ENCODE results near the gene PRCD. TPM values are rescaled to one million over a fixed set of nuclear protein-coding genes. Genes with fewer than 3 reads are reported as not detected.

Gene PRCD
- total RNA-seq, 2 experiments from 2014 or later, result not detected

DNA sequence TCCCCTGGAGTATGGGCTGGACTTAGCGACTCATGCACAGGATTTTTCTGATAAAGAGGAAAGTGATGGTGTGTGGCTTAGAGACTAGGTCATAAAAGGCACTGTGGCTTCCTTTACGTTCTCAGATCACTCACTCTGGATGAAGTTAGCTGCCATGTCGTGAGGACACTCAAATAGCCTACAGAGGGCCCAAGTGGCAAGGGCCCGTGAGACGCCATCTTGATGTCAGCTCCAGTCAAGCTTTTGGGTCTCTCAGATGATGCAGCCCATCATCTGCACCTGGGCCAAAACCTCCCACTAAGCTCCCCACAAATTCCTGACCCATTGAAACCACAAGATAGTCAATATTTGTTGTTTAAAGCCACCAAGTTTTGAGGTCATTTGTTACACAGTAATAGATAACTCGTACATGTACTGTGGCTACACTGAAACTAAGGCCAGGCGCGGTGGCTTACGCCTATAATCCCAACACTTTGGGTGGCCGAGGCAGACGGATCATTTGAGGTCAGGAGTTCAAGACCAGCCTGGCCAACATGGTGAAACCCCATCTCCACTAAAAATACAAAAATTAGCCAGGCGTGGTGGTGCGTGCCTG is 31.1 kb downstream of the PRCD start:
- H3K4me3 Mint-ChIP-seq, result no peak overlapping the region
- H3K9me3 Mint-ChIP-seq (ENCODE audit: low read depth), result no peaks in the 10 kb centered on the region
- no peak for ATAC-seq
- H3K27ac Mint-ChIP-seq, result no peak overlapping the region
- peaks cover 3% of the 10 kb centered on the region for H3K4me1 Mint-ChIP-seq
- peaks cover 3% of the 10 kb centered on the region for H3K36me3 Mint-ChIP-seq
- no peaks in the 10 kb centered on the region for H3K27me3 Mint-ChIP-seq
- DNase-seq, result no peak
- CTCF ChIA-PET, result interaction anchor here (1.0 kb wide), 1 partner anchor 30 kb away, joined by 3 read pairs; no protein-coding TSS in a partner anchor

- no peaks in the 10 kb centered on the region for H3K36me3 Mint-ChIP-seq
Observed at GRCh38 chr17:76572201-76572910, 32.5 kb downstream of the PRCD start.

DNA sequence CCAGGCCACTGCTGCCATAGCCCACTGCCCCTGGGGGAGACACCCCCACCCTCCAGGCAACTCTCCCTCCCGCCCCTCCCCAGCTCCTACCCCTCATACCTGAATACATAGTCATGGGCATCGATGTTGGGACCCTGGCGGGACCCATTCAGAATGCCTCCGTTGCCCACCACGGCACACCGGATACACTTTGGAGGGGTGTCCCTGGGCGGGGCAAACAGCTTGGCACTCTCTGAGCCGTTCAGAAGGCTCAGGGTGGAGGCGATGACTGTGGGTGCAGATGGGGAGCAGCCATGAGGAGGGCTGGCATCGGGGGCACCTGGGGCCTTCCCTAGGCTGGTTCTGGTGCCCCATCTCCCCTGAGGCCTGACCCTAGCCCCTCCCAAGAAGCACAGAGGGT is 33.3 kb downstream of the PRCD start:
- Mint-ChIP-seq H3K9me3 (ENCODE audit: low read depth) (no peaks in the 10 kb centered on the region), H3K4me3 (no peak overlapping the region), H3K27ac (no peak overlapping the region), H3K27me3 (no peaks in the 10 kb centered on the region), H3K4me1 (no peaks in the 10 kb centered on the region), H3K36me3 (no peaks in the 10 kb centered on the region)
- ATAC-seq (no peak), DNase-seq (no peak)
- CTCF ChIA-PET, result interaction anchor here (1.0 to 1.8 kb wide), 2 partner anchors 14 to 51 kb away, joined by 3 to 4 read pairs; no protein-coding TSS in a partner anchor

More at GRCh38 chr17:76572201-76572910, 32.5 kb downstream of the PRCD start:
- ATAC-seq, result no peak
- DNase-seq, result no peak
- Mint-ChIP-seq H3K9me3 (ENCODE audit: low read depth) (no peaks in the 10 kb centered on the region), H3K4me1 (no peaks in the 10 kb centered on the region), H3K27me3 (no peaks in the 10 kb centered on the region), H3K27ac (peak overlapping the region; percentile 28), H3K4me3 (no peak overlapping the region)
- CTCF ChIA-PET, result interaction anchor here (0.8 to 1.8 kb wide), 3 partner anchors 14 to 52 kb away, joined by 3 to 4 read pairs (median 3); no protein-coding TSS in a partner anchor

DNA sequence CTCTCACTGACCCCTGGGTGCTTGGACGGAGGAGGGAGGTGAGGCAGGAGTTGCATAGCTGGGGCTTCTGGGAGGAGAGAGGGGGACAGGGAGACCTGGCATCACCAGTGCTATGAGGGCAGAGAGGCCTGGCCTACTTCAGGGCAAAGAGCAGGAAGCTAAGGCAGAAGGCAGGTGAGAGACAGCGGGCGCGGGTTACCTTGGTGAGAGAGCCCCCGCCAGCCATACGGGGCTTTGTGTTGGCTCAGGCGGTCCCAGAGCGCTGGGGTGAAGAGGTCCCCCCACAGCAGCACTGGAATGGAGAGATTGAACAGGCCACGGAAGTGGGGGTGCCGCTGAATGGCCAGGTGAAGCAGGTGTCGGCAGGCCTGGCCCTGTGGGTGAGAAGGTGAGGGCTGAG is 34.3 kb downstream of the PRCD start:
- CTCF ChIA-PET, result no interaction called here
- ATAC-seq (no peak), DNase-seq (no peak)
- Mint-ChIP-seq H3K4me3 (no peak overlapping the region), H3K27me3 (no peaks in the 10 kb centered on the region), H3K36me3 (no peaks in the 10 kb centered on the region), H3K9me3 (ENCODE audit: low read depth) (no peaks in the 10 kb centered on the region), H3K27ac (no peak overlapping the region), H3K4me1 (peaks cover 2% of the 10 kb centered on the region)

GRCh38 chr17:76575570-76575969 is 35.7 kb downstream of the PRCD start:
- Mint-ChIP-seq H3K36me3 (no peaks in the 10 kb centered on the region), H3K9me3 (ENCODE audit: low read depth) (no peaks in the 10 kb centered on the region), H3K27me3 (no peaks in the 10 kb centered on the region), H3K4me1 (peaks cover 10% of the 10 kb centered on the region), H3K4me3 (no peak overlapping the region), H3K27ac (no peak overlapping the region)
- ATAC-seq (no peak), DNase-seq (no peak)
- CTCF ChIA-PET, result interaction anchor here (0.8 kb wide), 1 partner anchor 52 kb away, joined by 3 read pairs; no protein-coding TSS in a partner anchor

DNA sequence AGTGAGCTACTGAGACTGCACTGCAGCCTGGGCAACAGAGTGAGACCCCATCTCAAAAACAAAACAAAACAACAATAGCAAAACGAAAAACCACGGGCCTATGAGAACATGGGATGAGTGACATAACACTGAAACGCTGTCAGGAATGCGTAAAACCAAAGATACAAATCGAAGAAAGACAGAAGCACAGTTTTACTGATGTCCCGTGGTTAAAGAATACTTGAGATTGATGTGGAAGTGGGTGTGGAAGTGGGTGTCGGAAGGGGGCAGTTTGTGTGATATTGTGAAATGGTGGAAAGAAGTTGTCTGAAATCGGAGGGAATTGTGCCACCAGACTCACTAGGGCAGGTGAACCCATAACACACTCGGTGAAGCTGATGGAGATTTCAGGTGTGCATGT is 36.3 kb downstream of the PRCD start:
- H3K9me3 Mint-ChIP-seq (ENCODE audit: low read depth), result no peaks in the 10 kb centered on the region

DNA sequence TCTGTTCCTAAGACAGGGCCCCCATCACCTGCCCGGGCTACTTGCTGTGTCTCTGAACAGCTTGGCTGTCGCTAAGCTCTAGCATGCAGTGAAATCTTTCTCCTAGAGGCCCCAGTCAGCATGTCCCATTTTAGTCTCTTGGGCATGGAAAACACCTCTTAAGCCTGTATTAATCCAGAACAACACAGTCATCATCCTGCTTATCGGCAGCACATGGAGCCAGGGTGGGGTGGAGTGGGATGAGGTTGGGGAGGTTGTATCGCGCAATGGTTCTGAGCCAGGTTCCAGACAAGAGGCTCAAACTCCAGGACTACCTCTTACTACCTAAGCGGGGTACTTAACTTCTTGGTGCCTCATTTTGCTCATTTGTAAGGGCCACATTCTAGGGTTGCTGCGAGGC is 38.0 kb downstream of the PRCD start:
- DNase-seq, result no peak
- Mint-ChIP-seq H3K4me1 (peaks cover 10% of the 10 kb centered on the region), H3K27me3 (peaks cover 4% of the 10 kb centered on the region), H3K4me3 (no peak overlapping the region), H3K9me3 (ENCODE audit: low read depth) (no peaks in the 10 kb centered on the region), H3K36me3 (no peaks in the 10 kb centered on the region), H3K27ac (no peak overlapping the region)
- ATAC-seq, result no peak
- CTCF ChIA-PET, result interaction anchor here (1.5 to 1.7 kb wide), 2 partner anchors 94 to 134 kb away, joined by 3 to 4 read pairs; no protein-coding TSS in a partner anchor

More for the DNA sequence above, 36.3 kb downstream of the PRCD start:
- no peak for DNase-seq
- peaks cover 10% of the 10 kb centered on the region for H3K4me1 Mint-ChIP-seq
- H3K4me3 Mint-ChIP-seq, result no peak overlapping the region
- no peaks in the 10 kb centered on the region for H3K27me3 Mint-ChIP-seq
- CTCF ChIA-PET, result interaction anchor here (0.8 kb wide), 1 partner anchor 53 kb away, joined by 3 read pairs; no protein-coding TSS in a partner anchor
- no peak for ATAC-seq
- H3K27ac Mint-ChIP-seq, result no peak overlapping the region
- no peaks in the 10 kb centered on the region for H3K36me3 Mint-ChIP-seq

- CTCF ChIA-PET, result interaction anchor here (0.7 to 1.7 kb wide), 4 partner anchors 46 to 133 kb away, joined by 3 to 4 read pairs (median 3); no protein-coding TSS in a partner anchor
- peaks cover 10% of the 10 kb centered on the region for H3K4me1 Mint-ChIP-seq
- H3K4me3 Mint-ChIP-seq, result no peak overlapping the region
- H3K9me3 Mint-ChIP-seq (ENCODE audit: low read depth), result no peaks in the 10 kb centered on the region
- DNase-seq (no peak), ATAC-seq (no peak)
- no peaks in the 10 kb centered on the region for H3K36me3 Mint-ChIP-seq
- no peak overlapping the region for H3K27ac Mint-ChIP-seq
- peaks cover 7% of the 10 kb centered on the region for H3K27me3 Mint-ChIP-seq
Observed at GRCh38 chr17:76578376-76578775, 38.5 kb downstream of the PRCD start.

DNA sequence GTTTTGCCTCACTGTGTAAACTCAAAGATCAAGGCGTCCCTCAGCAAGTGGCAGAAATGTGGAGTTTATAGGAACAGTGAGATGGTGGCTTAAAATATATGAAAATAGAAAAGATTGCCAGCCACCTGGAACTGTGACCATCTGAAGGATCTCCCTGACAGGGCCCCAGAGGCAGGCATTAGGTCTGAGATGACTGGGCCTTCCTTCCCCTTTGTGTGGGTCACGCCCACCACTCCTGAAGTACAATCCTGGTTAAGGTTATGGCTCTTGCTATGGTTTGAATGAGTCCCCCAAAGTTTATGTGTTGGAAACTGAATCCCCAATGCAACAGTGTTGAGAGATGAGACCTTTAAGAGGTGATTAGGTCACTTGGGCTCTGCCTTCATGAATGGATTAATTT is 39.4 kb downstream of the PRCD start:
- no peaks in the 10 kb centered on the region for H3K9me3 Mint-ChIP-seq (ENCODE audit: low read depth)
- DNase-seq (no peak), ATAC-seq (no peak)
- no peak overlapping the region for H3K27ac Mint-ChIP-seq
- H3K36me3 Mint-ChIP-seq, result no peaks in the 10 kb centered on the region
- peaks cover 10% of the 10 kb centered on the region for H3K4me1 Mint-ChIP-seq
- H3K4me3 Mint-ChIP-seq, result no peak overlapping the region
- peaks cover 16% of the 10 kb centered on the region for H3K27me3 Mint-ChIP-seq
- CTCF ChIA-PET, result interaction anchor here (1.0 to 1.5 kb wide), 3 partner anchors 17 to 102 kb away, joined by 3 to 4 read pairs (median 4); no protein-coding TSS in a partner anchor

GRCh38 chr17:76581515-76581914 is 41.7 kb downstream of the PRCD start:
- peaks cover 14% of the 10 kb centered on the region for H3K4me1 Mint-ChIP-seq
- peaks cover 30% of the 10 kb centered on the region for H3K27me3 Mint-ChIP-seq
- ATAC-seq (no peak), DNase-seq (no peak)
- H3K4me3 Mint-ChIP-seq, result no peak overlapping the region
- no peaks in the 10 kb centered on the region for H3K36me3 Mint-ChIP-seq
- H3K27ac Mint-ChIP-seq, result no peak overlapping the region
- CTCF ChIA-PET, result interaction anchor here (1.0 to 1.5 kb wide), 2 partner anchors 43 to 70 kb away, joined by 3 read pairs; no protein-coding TSS in a partner anchor
- no peaks in the 10 kb centered on the region for H3K9me3 Mint-ChIP-seq (ENCODE audit: low read depth)

DNA sequence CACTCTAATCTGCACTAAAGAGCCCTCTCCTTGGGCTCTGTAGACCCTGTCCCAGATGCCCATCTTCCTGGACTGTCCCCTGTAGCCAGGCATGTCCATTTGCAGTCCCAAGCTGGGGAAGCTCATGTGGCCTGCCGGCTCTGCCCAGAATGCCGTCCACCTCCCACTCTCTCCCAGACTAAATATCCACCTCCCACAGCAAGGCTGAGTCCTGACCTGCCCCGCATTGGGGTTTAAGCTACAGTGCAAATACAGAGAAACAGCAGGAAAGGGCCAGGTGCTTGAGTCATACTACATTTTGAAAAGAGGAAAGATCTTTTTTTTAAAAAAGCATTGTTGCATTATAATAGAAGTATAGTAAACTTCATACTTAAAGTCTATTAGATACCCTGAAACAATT is 42.8 kb downstream of the PRCD start:
- CTCF ChIA-PET, result interaction anchor here (0.7 to 2.0 kb wide), 4 partner anchors 25 to 69 kb away, joined by 3 to 6 read pairs (median 3); no protein-coding TSS in a partner anchor
- no peak overlapping the region for H3K4me3 Mint-ChIP-seq

DNA sequence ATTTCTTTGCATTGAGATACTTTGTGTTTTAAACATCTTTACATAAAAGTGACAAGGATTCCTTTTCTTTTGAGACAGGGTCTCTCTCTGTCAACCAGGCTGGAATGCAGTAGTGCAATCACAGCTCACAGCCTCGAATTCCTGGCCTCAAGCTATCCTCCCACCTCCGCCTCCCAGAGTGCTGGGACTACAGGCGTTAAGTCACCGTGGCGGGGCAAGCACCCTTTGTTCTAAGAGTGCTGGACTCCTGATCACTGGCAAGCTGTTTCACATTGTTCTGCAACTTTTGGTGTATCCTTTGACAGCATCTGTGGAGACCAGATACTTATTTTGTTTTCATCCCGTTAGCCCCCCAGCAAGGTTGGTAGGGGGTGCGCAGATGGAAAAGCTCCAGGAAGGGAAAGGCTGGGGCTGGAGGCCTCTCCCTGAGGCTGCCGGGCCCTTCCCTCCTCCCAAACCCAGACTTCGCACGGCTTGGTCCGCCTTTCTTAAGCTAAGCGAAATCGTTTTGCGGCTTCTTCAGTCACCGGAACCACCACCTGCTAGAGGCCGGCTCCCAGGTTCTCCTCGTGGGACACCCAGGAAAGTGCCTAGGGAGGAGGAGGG is 44.7 kb downstream of the PRCD start:
- ATAC-seq (no peak), DNase-seq (no peak)
- Mint-ChIP-seq H3K27me3 (peaks cover 56% of the 10 kb centered on the region), H3K27ac (no peak overlapping the region), H3K36me3 (no peaks in the 10 kb centered on the region), H3K9me3 (ENCODE audit: low read depth) (no peaks in the 10 kb centered on the region), H3K4me1 (peaks cover 10% of the 10 kb centered on the region), H3K4me3 (peak overlapping the region; percentile 38)
- CTCF ChIA-PET, result interaction anchor here (0.6 to 1.4 kb wide), 5 partner anchors 39 to 97 kb away, joined by 3 to 5 read pairs (median 3); no protein-coding TSS in a partner anchor

More for the DNA sequence above, 42.8 kb downstream of the PRCD start:
- Mint-ChIP-seq H3K9me3 (ENCODE audit: low read depth) (no peaks in the 10 kb centered on the region), H3K27me3 (peaks cover 40% of the 10 kb centered on the region), H3K27ac (no peak overlapping the region), H3K36me3 (no peaks in the 10 kb centered on the region), H3K4me1 (peaks cover 16% of the 10 kb centered on the region)
- no peak for ATAC-seq
- DNase-seq, result no peak

DNA sequence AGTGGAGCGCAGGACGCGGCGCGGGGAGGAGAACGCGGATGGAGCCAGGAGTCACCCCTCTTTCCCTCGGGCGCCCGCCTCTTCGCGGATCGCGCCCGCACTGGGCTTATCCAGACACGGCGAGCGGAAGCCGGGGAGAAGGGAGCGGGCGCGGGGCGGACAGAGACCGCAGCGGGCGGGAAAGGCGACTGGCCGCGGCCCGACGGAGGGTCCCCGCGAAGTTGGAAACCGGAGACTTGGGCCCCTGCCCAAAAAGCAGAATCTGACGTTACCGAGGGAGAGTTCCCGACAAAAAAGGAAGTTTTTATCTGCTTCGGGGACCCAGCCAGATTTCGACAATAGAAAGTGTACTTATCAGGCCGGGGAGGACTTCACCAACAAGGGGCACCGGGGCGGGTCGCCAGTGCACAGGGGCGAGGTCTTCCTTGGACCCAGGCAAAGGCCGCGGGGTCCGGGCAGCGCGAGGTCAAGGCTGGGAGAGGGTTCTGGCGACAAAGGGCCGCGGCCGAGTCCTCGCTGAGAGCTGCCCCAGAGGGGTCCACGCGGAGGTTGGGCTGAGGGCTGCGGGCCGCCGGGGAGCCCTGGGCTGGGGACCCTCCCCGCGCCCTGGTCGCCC is 45.3 kb downstream of the PRCD start:
- CTCF ChIA-PET, result interaction anchor here (0.6 to 3.8 kb wide), 11 partner anchors 9 to 96 kb away, joined by 3 to 14 read pairs (median 4); no protein-coding TSS in a partner anchor
- Mint-ChIP-seq H3K27ac (no peak overlapping the region), H3K4me3 (peak overlapping the region; percentile 38), H3K27me3 (peaks cover 58% of the 10 kb centered on the region), H3K36me3 (no peaks in the 10 kb centered on the region), H3K9me3 (ENCODE audit: low read depth) (no peaks in the 10 kb centered on the region), H3K4me1 (peaks cover 6% of the 10 kb centered on the region)
- DNase-seq (no peak), ATAC-seq (peak; percentile 23)
